Ovary (tissue), 3 donors: ENCODE data around the gene CCDC34.

Experiments
- POLR2A ChIP-seq: fragments of 450-650 bp; IDR thresholded peaks from one replicate; pipeline ENCODE4 v1.6.1; 2017; ENCODE audit warnings: antibody characterized with exemption, mild to moderate bottlenecking, moderate library complexity
- TF ChIP-seq, protein P1 (sequence below), 3 donors: fragments of 450-650 bp in 2 of 3; fragments of 200-600 bp in 1 of 3; IDR thresholded peaks; one replicate each; pipeline versions ENCODE4 v1.5.1 to v1.8.0; 2016 to 2022; ENCODE audit warnings: antibody characterized with exemption in 3 of 3, mild to moderate bottlenecking in 1 of 3
- donor health status: DM: no; HTN: no; CAD: no.

DNA sequence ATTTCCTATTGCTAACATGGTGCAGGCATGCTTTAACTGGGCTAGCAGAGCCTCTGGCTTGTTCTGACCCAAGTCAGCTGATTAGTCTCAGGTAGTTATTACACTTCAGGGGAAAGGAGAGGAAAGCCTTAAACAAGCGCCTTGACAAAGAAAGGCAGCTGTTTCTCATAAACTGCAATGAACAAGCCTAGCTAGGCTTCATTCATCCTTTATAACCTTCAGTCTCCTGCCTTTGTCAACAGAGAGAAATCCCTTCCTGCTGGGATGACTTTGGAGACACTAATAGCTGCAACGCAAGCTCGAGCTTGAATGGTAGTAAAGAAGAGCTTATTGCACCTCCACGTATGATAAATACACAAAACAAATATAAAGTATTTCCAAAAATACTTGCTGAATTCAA, 68.4 kb downstream of the CCDC34 start:
- TF ChIP-seq, protein P1, sequence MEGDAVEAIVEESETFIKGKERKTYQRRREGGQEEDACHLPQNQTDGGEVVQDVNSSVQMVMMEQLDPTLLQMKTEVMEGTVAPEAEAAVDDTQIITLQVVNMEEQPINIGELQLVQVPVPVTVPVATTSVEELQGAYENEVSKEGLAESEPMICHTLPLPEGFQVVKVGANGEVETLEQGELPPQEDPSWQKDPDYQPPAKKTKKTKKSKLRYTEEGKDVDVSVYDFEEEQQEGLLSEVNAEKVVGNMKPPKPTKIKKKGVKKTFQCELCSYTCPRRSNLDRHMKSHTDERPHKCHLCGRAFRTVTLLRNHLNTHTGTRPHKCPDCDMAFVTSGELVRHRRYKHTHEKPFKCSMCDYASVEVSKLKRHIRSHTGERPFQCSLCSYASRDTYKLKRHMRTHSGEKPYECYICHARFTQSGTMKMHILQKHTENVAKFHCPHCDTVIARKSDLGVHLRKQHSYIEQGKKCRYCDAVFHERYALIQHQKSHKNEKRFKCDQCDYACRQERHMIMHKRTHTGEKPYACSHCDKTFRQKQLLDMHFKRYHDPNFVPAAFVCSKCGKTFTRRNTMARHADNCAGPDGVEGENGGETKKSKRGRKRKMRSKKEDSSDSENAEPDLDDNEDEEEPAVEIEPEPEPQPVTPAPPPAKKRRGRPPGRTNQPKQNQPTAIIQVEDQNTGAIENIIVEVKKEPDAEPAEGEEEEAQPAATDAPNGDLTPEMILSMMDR (IDR thresholded peaks at IDR 0.05): no peak
- TF ChIP-seq POLR2A: no peak
